ENCODE data around the gene C9orf50. TPM values are rescaled to one million over a fixed set of nuclear protein-coding genes. Genes with fewer than 3 reads are reported as not detected.
"Not testable (repeated sequence)": the region's sequence is repeated elsewhere in the genome, so short reads cannot be mapped to it uniquely, and the experiment has no call there.

The C9orf50 gene
- total RNA-seq, 1 donor, result 0.36 TPM

DNA sequence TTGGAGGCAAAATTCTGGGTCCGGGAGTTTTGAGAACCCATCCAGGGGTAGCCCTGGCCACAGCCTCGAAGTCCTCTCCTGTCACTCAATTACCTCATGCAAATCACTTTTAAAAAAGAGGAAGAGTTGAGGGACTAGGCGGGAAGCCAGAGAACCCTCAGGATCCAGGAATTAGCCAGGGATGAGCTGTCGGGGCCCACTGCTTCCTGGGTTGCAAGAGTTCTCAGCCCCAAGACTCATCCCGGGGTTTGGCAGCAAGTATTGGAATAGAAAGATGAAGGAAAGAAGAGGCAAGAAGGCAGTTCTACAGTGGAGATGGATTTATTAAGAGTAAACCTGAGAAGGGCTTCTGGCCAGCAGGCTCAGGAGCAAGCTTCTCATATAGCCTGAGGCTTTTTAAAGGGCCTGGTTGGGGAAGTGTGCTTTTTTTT, 25.6 kb downstream of the C9orf50 start:
- Histone ChIP-seq H3K4me1 (ENCODE audit: insufficient read depth, low read length) (peaks cover 25% of the 10 kb centered on the region), H3K9me3 (ENCODE audit: low read depth, low read length) (no peaks in the 10 kb centered on the region), H3K4me3 (ENCODE audit: insufficient read depth, low read length) (no peak overlapping the region), H4K20me1 (ENCODE audit: insufficient read depth, low read length) (no peaks in the 10 kb centered on the region), H3K4me2 (ENCODE audit: insufficient read depth, low read length) (peak overlapping the region; percentile 2), H3K36me3 (ENCODE audit: insufficient read depth, low read length) (no peaks in the 10 kb centered on the region), H2AFZ (ENCODE audit: low read length) (no peak overlapping the region), H3K27ac (ENCODE audit: low read depth, low read length) (no peak overlapping the region), H3K27me3 (ENCODE audit: insufficient read depth, low read length) (no peaks in the 10 kb centered on the region), H3K79me2 (ENCODE audit: insufficient read depth, low read length) (no peaks in the 10 kb centered on the region)
- TF ChIP-seq CTCF (IDR thresholded peaks at IDR 0.05; ENCODE audit: extremely low read depth, low read depth, low read length), result no peak
- DNase-seq (ENCODE audit: insufficient read length, low spot score, missing footprints), result peak; percentile 88

DNA sequence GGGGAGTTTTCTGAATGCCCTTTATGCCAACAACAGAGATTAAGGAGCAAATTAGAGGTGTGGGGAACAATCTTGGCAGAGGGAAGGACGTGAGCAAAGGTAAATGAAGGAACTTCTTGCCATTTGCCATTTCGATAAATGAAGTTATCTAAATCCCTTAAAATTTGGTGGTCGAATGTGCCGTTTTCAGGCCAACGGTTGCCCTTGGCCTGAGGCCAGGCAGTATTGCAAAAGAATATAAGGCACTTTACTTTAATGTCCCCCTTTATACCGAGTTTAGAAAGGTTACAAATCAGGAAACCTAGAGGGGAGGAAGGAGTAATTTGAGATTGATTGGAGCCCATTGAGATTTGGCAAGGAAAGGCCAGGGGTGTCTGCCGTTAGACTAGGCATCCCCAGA, 26.3 kb downstream of the C9orf50 start:
- Histone ChIP-seq H3K79me2 (ENCODE audit: insufficient read depth, low read length) (no peaks in the 10 kb centered on the region), H3K4me3 (ENCODE audit: insufficient read depth, low read length) (no peak overlapping the region), H3K4me2 (ENCODE audit: insufficient read depth, low read length) (no peak overlapping the region), H3K27ac (ENCODE audit: low read depth, low read length) (no peak overlapping the region), H3K9me3 (ENCODE audit: low read depth, low read length) (no peaks in the 10 kb centered on the region), H3K27me3 (ENCODE audit: insufficient read depth, low read length) (no peaks in the 10 kb centered on the region), H4K20me1 (ENCODE audit: insufficient read depth, low read length) (no peaks in the 10 kb centered on the region), H2AFZ (ENCODE audit: low read length) (no peak overlapping the region), H3K36me3 (ENCODE audit: insufficient read depth, low read length) (no peaks in the 10 kb centered on the region), H3K4me1 (ENCODE audit: insufficient read depth, low read length) (peaks cover 25% of the 10 kb centered on the region)
- DNase-seq (ENCODE audit: insufficient read length, low spot score, missing footprints), result peak; percentile 67
- TF ChIP-seq CTCF (IDR thresholded peaks at IDR 0.05; ENCODE audit: extremely low read depth, low read depth, low read length), result no peak

GRCh38 chr9:129592790-129593189, 28.1 kb downstream of the C9orf50 start:
- H3K36me3 ChIP-seq (ENCODE audit: insufficient read depth, low read length); H3K27me3 ChIP-seq (ENCODE audit: insufficient read depth, low read length); DNase-seq (ENCODE audit: insufficient read length, low spot score, missing footprints); H2AFZ ChIP-seq (ENCODE audit: low read length); H3K9me3 ChIP-seq (ENCODE audit: low read depth, low read length); H3K79me2 ChIP-seq (ENCODE audit: insufficient read depth, low read length); H3K4me2 ChIP-seq (ENCODE audit: insufficient read depth, low read length); H4K20me1 ChIP-seq (ENCODE audit: insufficient read depth, low read length); H3K4me3 ChIP-seq (ENCODE audit: insufficient read depth, low read length); H3K27ac ChIP-seq (ENCODE audit: low read depth, low read length): not testable (repeated sequence)
- H3K4me1 ChIP-seq (ENCODE audit: insufficient read depth, low read length), result peaks cover 22% of the 10 kb centered on the region

DNA sequence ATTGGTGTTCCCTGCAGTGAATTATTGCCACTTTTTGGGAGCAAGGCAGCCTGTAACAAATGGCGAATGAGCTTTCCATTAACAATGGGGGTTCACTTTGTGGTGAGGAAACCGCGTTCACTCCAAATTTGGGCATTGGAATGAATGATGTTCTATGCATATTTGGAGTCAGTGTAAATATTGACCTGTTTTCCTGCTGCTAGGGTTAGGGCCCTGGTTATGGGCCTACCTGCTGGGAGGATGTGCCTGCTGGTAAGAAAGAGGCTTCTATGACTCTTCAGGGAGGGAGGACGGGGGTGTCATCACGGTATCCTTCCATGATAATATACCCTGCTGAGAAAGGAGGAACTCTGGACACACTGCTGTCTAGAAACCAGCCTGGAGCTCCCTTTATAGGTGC, 29.0 kb downstream of the C9orf50 start:
- Histone ChIP-seq H3K27me3 (ENCODE audit: insufficient read depth, low read length) (no peaks in the 10 kb centered on the region), H4K20me1 (ENCODE audit: insufficient read depth, low read length) (no peaks in the 10 kb centered on the region), H3K36me3 (ENCODE audit: insufficient read depth, low read length) (no peaks in the 10 kb centered on the region), H2AFZ (ENCODE audit: low read length) (no peak overlapping the region), H3K79me2 (ENCODE audit: insufficient read depth, low read length) (no peaks in the 10 kb centered on the region), H3K4me2 (ENCODE audit: insufficient read depth, low read length) (no peak overlapping the region), H3K4me1 (ENCODE audit: insufficient read depth, low read length) (peaks cover 17% of the 10 kb centered on the region), H3K9me3 (ENCODE audit: low read depth, low read length) (no peaks in the 10 kb centered on the region), H3K4me3 (ENCODE audit: insufficient read depth, low read length) (no peak overlapping the region), H3K27ac (ENCODE audit: low read depth, low read length) (no peak overlapping the region)
- TF ChIP-seq CTCF (IDR thresholded peaks at IDR 0.05; ENCODE audit: extremely low read depth, low read depth, low read length), result no peak
- no peak for DNase-seq (ENCODE audit: insufficient read length, low spot score, missing footprints)
